Ramos (cell line): ENCODE results near the gene TXNRD1.
"Not testable (repeated sequence)": the region's sequence is repeated elsewhere in the genome, so short reads cannot be mapped to it uniquely, and the experiment has no call there.

Experiments
- in situ Hi-C: fragments of 300-500 bp; cut with MboI; formaldehyde crosslinking; loops from one replicate; pipeline ENCODE4 v1.14.3; 2022; ENCODE audit warnings: low sequenced_read_pairs; ENCODE audit not compliant: unreplicated experiment

TXNRD1 gene

DNA sequence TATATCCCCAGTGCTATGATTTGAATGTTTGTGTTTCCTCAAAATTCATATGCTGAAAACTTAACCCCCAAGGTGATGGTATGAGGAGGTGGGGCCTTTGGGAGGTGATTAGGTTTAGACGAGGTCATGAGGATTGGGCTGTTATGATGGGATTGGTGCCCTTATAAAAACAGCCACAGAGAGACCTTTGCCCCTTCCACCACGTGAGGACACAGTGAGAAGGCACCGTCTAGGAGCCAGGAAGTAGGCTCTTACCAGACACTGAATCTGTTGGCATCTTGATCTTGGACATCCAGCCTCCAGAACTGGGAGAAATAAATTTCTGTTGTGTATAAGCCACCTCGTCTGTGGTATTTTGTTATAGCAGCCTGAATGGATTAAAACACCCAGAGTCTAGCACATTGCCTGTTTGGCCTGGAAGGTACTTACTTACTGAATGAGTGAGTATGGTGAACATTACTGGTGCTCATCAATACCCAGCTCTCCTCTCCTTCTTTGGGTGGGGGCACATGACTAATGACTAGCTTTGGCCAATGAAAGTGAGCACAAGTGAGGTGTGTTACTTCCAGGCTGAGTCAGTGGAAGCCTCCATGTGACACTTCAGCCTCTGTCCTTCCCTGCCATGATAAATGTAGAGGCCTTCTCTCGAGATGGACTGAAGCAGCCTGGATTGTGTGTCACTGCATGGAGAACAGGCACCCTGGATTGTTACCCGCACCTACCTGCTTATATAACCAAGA is 168.7 kb downstream of the TXNRD1 start:
- in situ Hi-C loops, result loop anchor here (5.0 kb wide), 1 partner anchor 668 kb away; no protein-coding TSS in a partner anchor

DNA sequence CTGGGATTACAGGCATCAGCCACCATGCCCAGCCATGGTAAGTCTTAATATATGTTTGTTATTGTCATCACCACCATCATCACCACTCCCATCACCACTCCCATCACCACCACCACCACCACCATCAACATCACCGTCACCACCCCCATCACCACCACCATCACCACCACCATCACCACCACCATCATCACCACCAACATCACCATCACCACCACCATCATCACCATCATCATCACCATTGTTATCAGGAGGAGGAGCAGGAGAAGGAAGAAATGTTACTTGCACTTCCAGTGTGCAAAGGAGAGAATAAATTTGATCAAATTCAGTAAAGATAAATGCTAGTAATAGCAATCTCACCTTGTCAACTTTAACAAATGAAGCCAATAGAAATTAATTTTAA is 169.9 kb downstream of the TXNRD1 start:
- in situ Hi-C loops, result no loop called here

DNA sequence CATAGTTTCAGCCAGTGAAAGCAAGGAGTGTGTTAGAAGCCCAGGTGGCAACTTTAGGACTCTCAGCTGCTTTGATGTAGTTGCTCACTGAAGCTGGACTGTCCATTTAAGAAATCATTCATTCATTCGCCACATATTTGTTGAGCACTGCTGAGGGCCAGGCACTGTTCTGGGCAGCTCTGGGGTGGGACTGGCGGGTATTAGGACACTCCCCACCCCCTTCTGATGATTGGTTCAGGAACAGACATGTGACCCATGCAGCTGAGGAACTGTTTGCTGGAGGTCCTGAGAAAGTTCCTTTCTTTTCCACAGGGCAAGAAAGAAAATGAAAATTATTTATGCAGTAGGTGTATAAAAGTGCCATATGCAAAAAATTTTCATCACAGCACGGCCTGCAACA is 170.9 kb downstream of the TXNRD1 start:
- in situ Hi-C loops, result no loop called here

DNA sequence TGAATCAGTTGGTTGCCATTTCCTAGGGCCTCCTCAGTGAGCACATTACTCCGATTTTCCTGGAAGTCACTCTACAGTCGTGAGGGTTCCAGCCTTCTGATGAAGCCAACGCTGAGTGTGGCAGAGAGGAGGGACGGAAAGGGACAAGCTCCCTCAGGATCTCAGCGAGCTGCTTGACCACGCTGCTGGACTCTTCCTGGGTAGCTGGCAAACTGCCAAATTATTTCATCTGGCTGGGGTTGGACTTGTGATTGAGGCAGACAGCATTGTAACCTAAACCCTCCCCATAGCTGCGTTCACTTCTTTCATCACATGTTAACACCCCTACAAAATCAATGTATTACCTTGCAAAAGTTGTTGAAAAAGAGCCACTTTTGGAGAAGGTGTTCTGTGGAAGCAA is 171.6 kb downstream of the TXNRD1 start:
- in situ Hi-C loops, result no loop called here

DNA sequence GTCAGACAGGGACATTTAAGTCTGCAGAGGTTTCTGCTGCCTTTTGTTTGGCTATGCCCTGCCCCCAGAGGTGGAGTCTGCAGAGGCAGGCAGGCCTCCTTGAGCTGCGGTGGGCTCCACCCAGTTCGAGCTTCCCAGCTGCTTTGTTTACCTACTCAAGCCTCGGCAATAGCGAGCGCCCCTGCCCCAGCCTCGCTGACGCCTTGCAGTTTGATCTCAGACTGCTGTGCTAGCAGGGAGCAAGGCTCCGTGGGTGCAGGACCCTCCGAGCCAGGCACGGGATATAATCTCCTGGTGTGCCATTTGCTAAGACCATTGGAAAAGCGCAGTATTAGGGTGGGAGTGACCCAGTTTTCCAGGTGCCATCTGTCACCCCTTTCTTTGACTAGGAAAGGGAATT is 178.5 kb downstream of the TXNRD1 start:
- in situ Hi-C loops, result not testable (repeated sequence)
